ENCODE measurements around the gene SLC2A13.
A peak's percentile ranks its signal among the peaks of the same experiment; 100 is the strongest.

SLC2A13 gene

GRCh38 chr12:40015345-40015744 is 90.5 kb downstream of the SLC2A13 start:
- peaks cover 13% of the 10 kb centered on the region for H3K4me1 Mint-ChIP-seq
- CTCF ChIA-PET, result interaction anchor here (6.8 kb wide), 1 partner anchor 92 kb away, joined by 86 read pairs; the partner anchor contains the start of gene SLC2A13
- H3K36me3 Mint-ChIP-seq, result no peaks in the 10 kb centered on the region
- no peaks in the 10 kb centered on the region for H3K27me3 Mint-ChIP-seq
- H3K9me3 Mint-ChIP-seq, result no peaks in the 10 kb centered on the region
- H3K27ac Mint-ChIP-seq, result no peak overlapping the region
- H3K4me3 Mint-ChIP-seq, result no peak overlapping the region
- DNase-seq, result no peak

- H3K36me3 Mint-ChIP-seq, result no peaks in the 10 kb centered on the region
- no peak overlapping the region for H3K27ac Mint-ChIP-seq
- no peak for DNase-seq
- H3K9me3 Mint-ChIP-seq, result no peaks in the 10 kb centered on the region
- H3K27me3 Mint-ChIP-seq, result no peaks in the 10 kb centered on the region
- CTCF ChIA-PET, result interaction anchor here (6.8 kb wide), 1 partner anchor 93 kb away, joined by 86 read pairs; the partner anchor contains the start of gene SLC2A13
- peaks cover 13% of the 10 kb centered on the region for H3K4me1 Mint-ChIP-seq
- no peak overlapping the region for H3K4me3 Mint-ChIP-seq
Measured at GRCh38 chr12:40013847-40014246, 92.0 kb downstream of the SLC2A13 start.

GRCh38 chr12:40013292-40013691 is 92.6 kb downstream of the SLC2A13 start:
- no peaks in the 10 kb centered on the region for H3K9me3 Mint-ChIP-seq
- CTCF ChIA-PET, result interaction anchor here (0.8 to 6.8 kb wide), 3 partner anchors 49 to 94 kb away, joined by 3 to 86 read pairs (median 4); partner anchors contain the start of gene SLC2A13
- no peaks in the 10 kb centered on the region for H3K27me3 Mint-ChIP-seq
- no peaks in the 10 kb centered on the region for H3K36me3 Mint-ChIP-seq
- H3K4me3 Mint-ChIP-seq, result no peak overlapping the region
- H3K27ac Mint-ChIP-seq, result no peak overlapping the region
- no peak for DNase-seq
- H3K4me1 Mint-ChIP-seq, result peaks cover 13% of the 10 kb centered on the region

GRCh38 chr12:40012711-40013110 is 93.2 kb downstream of the SLC2A13 start:
- H3K36me3 Mint-ChIP-seq, result no peaks in the 10 kb centered on the region
- H3K27ac Mint-ChIP-seq, result no peak overlapping the region

GRCh38 chr12:40011775-40012129 is 94.1 kb downstream of the SLC2A13 start:
- H3K4me1 Mint-ChIP-seq, result peaks cover 13% of the 10 kb centered on the region
- no peak overlapping the region for H3K27ac Mint-ChIP-seq
- H3K27me3 Mint-ChIP-seq, result no peaks in the 10 kb centered on the region
- H3K9me3 Mint-ChIP-seq, result no peaks in the 10 kb centered on the region
- peak overlapping the region; percentile 30 for H3K4me3 Mint-ChIP-seq
- CTCF ChIA-PET, result interaction anchor here (0.6 to 6.8 kb wide), 25 partner anchors 10 to 621 kb away, joined by 3 to 86 read pairs (median 4); partner anchors contain the start of gene SLC2A13
- no peaks in the 10 kb centered on the region for H3K36me3 Mint-ChIP-seq
- DNase-seq, result no peak

More at GRCh38 chr12:40012711-40013110, 93.2 kb downstream of the SLC2A13 start:
- Mint-ChIP-seq H3K4me3 (no peak overlapping the region), H3K9me3 (no peaks in the 10 kb centered on the region), H3K27me3 (no peaks in the 10 kb centered on the region), H3K4me1 (peaks cover 13% of the 10 kb centered on the region)
- DNase-seq, result no peak
- CTCF ChIA-PET, result interaction anchor here (0.8 to 6.8 kb wide), 3 partner anchors 50 to 94 kb away, joined by 3 to 86 read pairs (median 4); partner anchors contain the start of gene SLC2A13

GRCh38 chr12:40010899-40011774 is 94.7 kb downstream of the SLC2A13 start:
- H3K27me3 Mint-ChIP-seq, result no peaks in the 10 kb centered on the region
- no peaks in the 10 kb centered on the region for H3K9me3 Mint-ChIP-seq
- DNase-seq, result peak; percentile 71
- H3K4me3 Mint-ChIP-seq, result peak overlapping the region; percentile 30
- peaks cover 13% of the 10 kb centered on the region for H3K4me1 Mint-ChIP-seq
- no peaks in the 10 kb centered on the region for H3K36me3 Mint-ChIP-seq
- CTCF ChIA-PET, result interaction anchor here (0.6 to 6.8 kb wide), 26 partner anchors 10 to 620 kb away, joined by 3 to 86 read pairs (median 4); partner anchors contain the start of gene SLC2A13
- no peak overlapping the region for H3K27ac Mint-ChIP-seq

GRCh38 chr12:40002178-40003169 is 103.4 kb downstream of the SLC2A13 start:
- no peaks in the 10 kb centered on the region for H3K27me3 Mint-ChIP-seq
- CTCF ChIA-PET, result interaction anchor here (1.4 kb wide), 1 partner anchor 11 kb away, joined by 4 read pairs; no protein-coding TSS in a partner anchor
- peaks cover 17% of the 10 kb centered on the region for H3K9me3 Mint-ChIP-seq
- H3K27ac Mint-ChIP-seq, result no peak overlapping the region
- no peaks in the 10 kb centered on the region for H3K4me1 Mint-ChIP-seq
- H3K4me3 Mint-ChIP-seq, result no peak overlapping the region
- DNase-seq, result no peak
- no peaks in the 10 kb centered on the region for H3K36me3 Mint-ChIP-seq

GRCh38 chr12:40001406-40001805 is 104.5 kb downstream of the SLC2A13 start:
- CTCF ChIA-PET, result interaction anchor here (1.3 kb wide), 1 partner anchor 10 kb away, joined by 4 read pairs; no protein-coding TSS in a partner anchor
- H3K27me3 Mint-ChIP-seq, result no peaks in the 10 kb centered on the region
- DNase-seq, result no peak
- H3K4me3 Mint-ChIP-seq, result no peak overlapping the region
- no peak overlapping the region for H3K27ac Mint-ChIP-seq
- H3K9me3 Mint-ChIP-seq, result peaks cover 17% of the 10 kb centered on the region
- H3K4me1 Mint-ChIP-seq, result no peaks in the 10 kb centered on the region
- no peaks in the 10 kb centered on the region for H3K36me3 Mint-ChIP-seq

- CTCF ChIA-PET, result interaction anchor here (1.3 kb wide), 1 partner anchor 10 kb away, joined by 4 read pairs; no protein-coding TSS in a partner anchor
- no peaks in the 10 kb centered on the region for H3K36me3 Mint-ChIP-seq
- no peaks in the 10 kb centered on the region for H3K27me3 Mint-ChIP-seq
- no peak for DNase-seq
- H3K4me3 Mint-ChIP-seq, result no peak overlapping the region
- H3K27ac Mint-ChIP-seq, result no peak overlapping the region
- no peaks in the 10 kb centered on the region for H3K4me1 Mint-ChIP-seq
- peaks cover 17% of the 10 kb centered on the region for H3K9me3 Mint-ChIP-seq
Measured at GRCh38 chr12:40000884-40001283, 105.0 kb downstream of the SLC2A13 start.

GRCh38 chr12:39993268-39993667 is 112.6 kb downstream of the SLC2A13 start:
- CTCF ChIA-PET, result no interaction called here
- peaks cover 2% of the 10 kb centered on the region for H3K9me3 Mint-ChIP-seq
- H3K27ac Mint-ChIP-seq, result no peak overlapping the region
- H3K4me1 Mint-ChIP-seq, result no peaks in the 10 kb centered on the region
- H3K36me3 Mint-ChIP-seq, result no peaks in the 10 kb centered on the region
- no peak for DNase-seq
- no peak overlapping the region for H3K4me3 Mint-ChIP-seq
- no peaks in the 10 kb centered on the region for H3K27me3 Mint-ChIP-seq

- H3K27ac Mint-ChIP-seq, result no peak overlapping the region
- H3K4me3 Mint-ChIP-seq, result no peak overlapping the region
- CTCF ChIA-PET, result interaction anchor here (0.6 to 2.5 kb wide), 14 partner anchors 9 to 672 kb away, joined by 3 to 8 read pairs (median 3); partner anchors contain the start of gene SLC2A13
Measured at GRCh38 chr12:39990122-39991101, 115.5 kb downstream of the SLC2A13 start.

GRCh38 chr12:39989501-39989900 is 116.4 kb downstream of the SLC2A13 start:
- Mint-ChIP-seq H3K4me3 (no peak overlapping the region), H3K4me1 (no peaks in the 10 kb centered on the region), H3K27me3 (no peaks in the 10 kb centered on the region), H3K36me3 (no peaks in the 10 kb centered on the region), H3K27ac (no peak overlapping the region), H3K9me3 (no peaks in the 10 kb centered on the region)
- no peak for DNase-seq
- CTCF ChIA-PET, result interaction anchor here (2.5 kb wide), 1 partner anchor 14 kb away, joined by 8 read pairs; no protein-coding TSS in a partner anchor

More at GRCh38 chr12:39990122-39991101, 115.5 kb downstream of the SLC2A13 start:
- Mint-ChIP-seq H3K36me3 (no peaks in the 10 kb centered on the region), H3K4me1 (no peaks in the 10 kb centered on the region), H3K27me3 (no peaks in the 10 kb centered on the region), H3K9me3 (no peaks in the 10 kb centered on the region)
- peak; percentile 70 for DNase-seq

- CTCF ChIA-PET, result interaction anchor here (0.6 kb wide), 1 partner anchor 264 kb away, joined by 3 read pairs; no protein-coding TSS in a partner anchor
- H3K27ac Mint-ChIP-seq, result no peak overlapping the region
Measured at GRCh38 chr12:39988574-39988973, 117.3 kb downstream of the SLC2A13 start.

More at GRCh38 chr12:39988574-39988973, 117.3 kb downstream of the SLC2A13 start:
- H3K9me3 Mint-ChIP-seq, result no peaks in the 10 kb centered on the region
- DNase-seq, result no peak
- no peaks in the 10 kb centered on the region for H3K4me1 Mint-ChIP-seq
- no peaks in the 10 kb centered on the region for H3K27me3 Mint-ChIP-seq
- H3K36me3 Mint-ChIP-seq, result no peaks in the 10 kb centered on the region
- no peak overlapping the region for H3K4me3 Mint-ChIP-seq
